IPS DF 6.9 (cell line): ENCODE results near the gene MACROH2A1.

ENCODE experiments used
- DNase-seq: peaks from one replicate; pipeline ENCODE4 v3.0.0-alpha.2; 2013; ENCODE audit warnings: low read depth, low spot score
- H3K27ac ChIP-seq: one replicate; pipeline ENCODE4 v1.5.1; 2013; ENCODE audit warnings: low read length, control low read depth
- H3K27me3 ChIP-seq: 2 replicates; pipeline ENCODE4 v1.6.1; 2013; ENCODE audit warnings: mild to moderate bottlenecking, low read length; ENCODE audit not compliant: control insufficient read depth, insufficient read depth
- H3K36me3 ChIP-seq: 2 replicates; pipeline ENCODE4 v1.6.1; 2013; ENCODE audit warnings: low read length; ENCODE audit not compliant: control insufficient read depth, insufficient read depth
- H3K4me1 ChIP-seq: 2 replicates; pipeline ENCODE4 v1.6.1; 2013; ENCODE audit warnings: low read length; ENCODE audit not compliant: control insufficient read depth, insufficient read depth
- H3K4me3 ChIP-seq: 2 replicates; pipeline ENCODE4 v1.5.1; 2013; ENCODE audit warnings: mild to moderate bottlenecking, low read length
- H3K9me3 ChIP-seq: 2 replicates; pipeline ENCODE4 v1.6.1; 2013; ENCODE audit warnings: low read length, inconsistent platforms; ENCODE audit not compliant: control insufficient read depth, insufficient read depth
- WGBS: extraction: QIAGEN DNeasy Blood & Tissue Kit; methylation state at CpG from one replicate; pipeline ENCODE4 v1.1.7; 2013; ENCODE audit warnings: mixed read lengths, missing lambda C conversion rate; ENCODE audit not compliant: insufficient read length, insufficient coverage; 5-methylcytosine and 5-hydroxymethylcytosine counted together

The MACROH2A1 gene

DNA sequence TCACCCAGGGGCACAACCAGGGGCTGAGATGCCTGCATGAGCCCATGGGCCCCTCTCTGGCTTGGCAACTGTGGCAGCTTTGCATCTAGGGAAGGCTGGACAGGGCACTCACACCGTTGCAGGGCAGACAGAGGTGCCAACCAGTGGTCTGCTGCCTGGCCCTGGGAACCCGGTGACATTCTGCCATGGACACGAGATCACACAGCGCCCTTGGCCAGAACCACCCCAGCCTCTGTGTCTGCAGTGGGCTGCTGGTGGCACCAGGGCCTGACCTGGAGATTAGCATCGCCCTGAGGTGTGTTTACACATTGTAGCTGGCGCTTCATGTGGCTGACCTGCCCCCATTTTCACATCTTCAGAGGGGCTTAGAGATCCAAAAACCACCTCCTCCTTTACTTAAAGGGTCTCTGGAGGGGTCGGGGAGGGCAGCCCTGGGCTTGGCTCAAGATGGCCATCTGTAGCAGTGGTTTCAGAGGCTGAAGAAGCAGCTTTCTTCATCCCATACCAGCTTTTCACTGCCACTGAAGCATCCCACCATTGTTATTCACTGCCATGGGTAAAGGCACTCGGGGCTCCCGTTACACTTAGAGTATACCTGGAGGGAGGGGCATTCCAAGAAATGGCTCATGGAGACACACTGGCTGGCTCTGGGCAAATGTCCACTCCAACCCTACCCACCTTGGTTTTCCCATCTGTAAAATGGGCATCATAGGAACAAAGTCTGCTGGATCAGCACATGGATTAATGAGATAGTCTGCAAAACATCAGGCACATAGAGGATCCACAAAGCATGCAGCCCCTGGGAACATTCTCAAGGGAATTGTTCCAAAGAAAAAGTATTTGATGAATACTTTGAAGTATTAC, 36.7 kb upstream of the MACROH2A1 start:
- whole genome bisulfite sequencing = no CpG with 5 or more reads among the region's 9 CpGs
- H3K9me3 ChIP-seq = no peaks in the 10 kb centered on the region
- no peaks in the 10 kb centered on the region for H3K27me3 ChIP-seq
- H3K4me3 ChIP-seq = no peak overlapping the region
- DNase-seq = no peak
- peaks cover 2% of the 10 kb centered on the region; the same call in 1 of the 2 replicates for H3K4me1 ChIP-seq
- H3K27ac ChIP-seq = no peak overlapping the region
- no peaks in the 10 kb centered on the region for H3K36me3 ChIP-seq

DNA sequence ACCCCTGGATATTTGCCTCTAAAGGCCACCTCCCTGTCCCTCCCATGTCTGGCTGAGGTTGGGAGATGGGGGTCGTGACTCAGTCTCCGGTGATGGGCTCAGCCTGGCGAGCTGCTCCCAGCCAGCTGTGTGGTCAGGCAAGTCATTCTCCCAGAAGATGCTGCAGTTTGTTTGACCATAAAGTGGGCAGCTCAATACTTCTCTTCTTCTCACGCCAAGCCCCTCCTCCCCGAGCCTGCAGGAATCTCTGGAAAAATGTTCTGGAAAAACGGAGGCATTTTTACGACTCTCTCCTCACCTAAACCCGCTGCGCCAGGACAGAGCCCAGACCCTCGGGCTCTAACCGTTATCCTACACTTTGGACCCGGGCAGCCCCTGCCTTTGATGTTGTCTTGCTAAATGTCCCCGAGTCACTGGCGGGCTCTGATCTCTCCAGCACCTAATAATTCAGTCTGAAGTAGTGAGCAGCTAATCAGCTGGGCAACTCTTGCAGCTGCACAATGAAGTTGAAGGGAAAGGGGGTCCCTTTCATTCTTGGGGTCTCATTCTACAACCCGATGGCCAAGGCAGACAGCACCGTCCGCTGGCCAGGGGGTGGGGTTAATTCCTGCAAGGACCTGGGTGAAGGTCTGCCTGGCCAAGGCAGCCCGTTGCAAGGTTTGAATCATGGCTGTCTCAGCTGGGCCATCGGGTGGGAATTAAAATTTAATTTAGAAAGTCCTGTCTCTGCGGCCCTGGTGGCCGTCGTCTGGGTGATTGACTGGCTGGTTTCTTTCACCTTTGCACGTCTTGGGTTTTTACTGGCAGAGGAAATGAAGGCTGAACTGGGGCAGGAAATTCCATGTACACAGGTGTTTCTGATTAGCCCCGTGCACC, 35.8 kb upstream of the MACROH2A1 start:
- H3K4me3 ChIP-seq = no peak overlapping the region
- no CpG with 5 or more reads among the region's 24 CpGs for WGBS
- no peaks in the 10 kb centered on the region for H3K27me3 ChIP-seq
- no peaks in the 10 kb centered on the region for H3K36me3 ChIP-seq
- no peak for DNase-seq
- H3K27ac ChIP-seq = no peak overlapping the region
- H3K4me1 ChIP-seq = peaks cover 2% of the 10 kb centered on the region; the same call in 1 of the 2 replicates
- no peaks in the 10 kb centered on the region for H3K9me3 ChIP-seq

DNA sequence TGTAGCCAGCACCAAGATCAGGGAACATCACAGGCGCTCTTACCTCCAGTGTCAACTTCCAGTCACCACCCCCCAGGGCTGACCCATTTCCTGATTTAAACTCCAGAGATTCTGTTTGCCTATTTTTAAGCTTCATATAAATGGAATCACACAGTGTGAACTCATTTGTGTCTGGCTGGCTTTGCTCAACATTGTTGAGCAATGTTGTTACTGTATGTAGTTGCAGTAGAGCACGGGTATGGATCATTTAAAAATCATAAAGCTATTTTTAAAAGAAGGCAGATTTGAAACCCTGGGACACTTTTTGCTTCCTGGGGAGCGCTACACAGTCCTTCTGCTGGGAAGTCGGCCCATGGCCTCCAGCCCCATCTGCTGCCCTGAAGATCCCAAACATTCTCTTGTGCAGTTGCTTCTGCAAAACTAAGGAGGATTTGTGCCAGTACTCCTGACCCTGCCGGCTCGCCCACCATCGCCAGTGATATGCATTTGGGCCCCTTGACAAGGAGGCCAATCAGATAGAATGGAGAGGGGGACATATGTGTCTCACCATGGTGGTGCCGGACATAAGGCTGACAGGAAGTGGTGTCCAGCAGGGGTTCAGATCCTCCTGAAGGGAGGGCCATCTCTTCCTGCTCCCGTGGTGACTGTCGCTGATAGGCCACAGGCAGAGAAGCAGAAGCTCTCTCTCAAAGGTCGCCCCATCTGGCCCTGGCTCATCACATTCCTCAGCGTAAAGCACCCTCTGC, 34.8 kb upstream of the MACROH2A1 start:
- Histone ChIP-seq H3K27ac (no peak overlapping the region), H3K4me3 (no peak overlapping the region), H3K36me3 (no peaks in the 10 kb centered on the region), H3K4me1 (peaks cover 2% of the 10 kb centered on the region; the same call in 1 of the 2 replicates), H3K9me3 (no peaks in the 10 kb centered on the region), H3K27me3 (no peaks in the 10 kb centered on the region)
- no peak for DNase-seq
- no CpG with 5 or more reads among the region's 12 CpGs for WGBS

DNA sequence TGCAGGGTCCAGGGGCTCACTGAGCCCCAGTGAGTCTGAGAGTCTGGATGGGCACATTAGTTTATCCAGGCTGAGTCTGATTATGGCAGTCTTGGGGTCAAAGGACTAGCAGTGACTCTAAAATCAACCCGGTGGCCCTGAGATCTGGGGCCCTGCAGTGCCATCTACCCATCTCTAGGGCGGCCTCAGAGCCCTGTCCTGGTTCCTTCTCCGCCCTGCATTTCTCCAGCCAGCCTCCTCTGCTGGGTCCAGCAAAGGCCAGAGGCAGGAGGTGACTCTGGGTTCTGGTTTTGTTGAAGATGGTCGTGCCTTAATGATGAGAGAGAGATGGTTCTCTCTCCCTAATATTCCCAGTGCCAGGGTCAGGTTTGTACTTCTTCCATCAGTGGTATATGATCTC, 33.1 kb upstream of the MACROH2A1 start:
- Histone ChIP-seq H3K27me3 (no peaks in the 10 kb centered on the region), H3K9me3 (no peaks in the 10 kb centered on the region; the same call in 1 of the 2 replicates), H3K36me3 (no peaks in the 10 kb centered on the region), H3K4me3 (no peak overlapping the region), H3K27ac (no peak overlapping the region), H3K4me1 (peaks cover 2% of the 10 kb centered on the region; the same call in 1 of the 2 replicates)
- DNase-seq = no peak
- no CpG with 5 or more reads among the region's 4 CpGs for WGBS

DNA sequence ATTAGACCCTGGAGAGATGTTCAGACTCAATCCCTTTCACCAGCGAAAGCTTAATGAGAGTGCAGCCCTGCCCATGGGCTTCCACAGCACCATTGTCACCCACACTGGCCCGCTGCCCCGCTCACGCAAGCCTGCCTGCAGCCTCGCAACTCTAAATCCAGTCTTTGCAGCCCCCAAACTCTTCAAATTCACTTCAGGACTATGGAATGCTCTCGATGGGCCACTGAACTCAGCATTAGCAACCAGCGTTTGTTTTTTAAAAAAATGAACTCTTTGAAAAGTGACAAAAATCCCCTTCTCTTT, 31.1 kb upstream of the MACROH2A1 start:
- Histone ChIP-seq H3K4me3 (no peak overlapping the region), H3K9me3 (no peaks in the 10 kb centered on the region; the same call in 1 of the 2 replicates), H3K27ac (no peak overlapping the region), H3K36me3 (no peaks in the 10 kb centered on the region), H3K4me1 (peaks cover 2% of the 10 kb centered on the region; the same call in 1 of the 2 replicates), H3K27me3 (no peaks in the 10 kb centered on the region)
- no CpG with 5 or more reads among the region's 7 CpGs for WGBS
- DNase-seq = no peak

DNA sequence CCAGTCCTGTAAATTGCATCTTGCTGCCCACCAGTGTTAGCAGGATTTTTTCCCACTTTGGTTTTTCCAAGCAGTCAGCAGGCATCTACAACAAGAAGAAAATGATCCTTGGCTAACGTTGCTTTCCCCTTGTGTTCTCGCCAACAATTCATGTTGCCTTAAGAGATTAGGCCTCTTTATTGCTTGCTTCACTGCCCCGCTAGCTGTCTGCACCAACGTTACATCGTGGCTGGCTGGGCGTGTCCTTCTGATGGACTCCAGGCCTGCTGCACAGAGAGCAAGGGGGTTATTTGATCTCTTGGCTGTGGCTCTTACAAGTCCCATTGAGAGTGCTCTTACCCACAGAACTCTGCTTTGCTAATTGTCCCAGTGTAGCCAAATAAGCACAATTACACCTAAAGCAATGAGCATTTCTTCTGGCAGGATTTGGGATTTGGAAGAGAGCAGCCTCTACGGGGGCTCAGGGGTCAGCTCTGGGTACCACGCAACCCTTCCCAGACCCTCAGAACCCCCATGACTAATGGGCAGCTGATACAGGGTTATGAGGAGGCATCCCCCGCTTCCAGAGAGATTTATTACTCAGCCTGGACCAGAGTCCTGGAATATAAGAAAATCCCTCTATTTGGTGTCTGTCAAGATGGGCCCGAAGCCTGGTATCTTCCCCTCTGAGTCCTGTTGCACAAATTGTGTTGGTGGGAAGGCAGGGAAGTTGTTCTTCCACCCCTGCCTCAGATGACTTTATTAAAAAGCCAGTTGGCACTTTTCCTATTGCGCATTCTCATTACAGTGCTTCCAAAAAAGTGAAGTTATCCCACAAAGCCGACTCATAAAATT, 30.5 kb upstream of the MACROH2A1 start:
- WGBS = no CpG with 5 or more reads among the region's 12 CpGs
- no peaks in the 10 kb centered on the region for H3K36me3 ChIP-seq
- H3K4me1 ChIP-seq = peaks cover 2% of the 10 kb centered on the region; the same call in 1 of the 2 replicates
- no peaks in the 10 kb centered on the region for H3K27me3 ChIP-seq
- no peak for DNase-seq
- H3K4me3 ChIP-seq = no peak overlapping the region
- no peak overlapping the region for H3K27ac ChIP-seq
- no peaks in the 10 kb centered on the region; the same call in 1 of the 2 replicates for H3K9me3 ChIP-seq

DNA sequence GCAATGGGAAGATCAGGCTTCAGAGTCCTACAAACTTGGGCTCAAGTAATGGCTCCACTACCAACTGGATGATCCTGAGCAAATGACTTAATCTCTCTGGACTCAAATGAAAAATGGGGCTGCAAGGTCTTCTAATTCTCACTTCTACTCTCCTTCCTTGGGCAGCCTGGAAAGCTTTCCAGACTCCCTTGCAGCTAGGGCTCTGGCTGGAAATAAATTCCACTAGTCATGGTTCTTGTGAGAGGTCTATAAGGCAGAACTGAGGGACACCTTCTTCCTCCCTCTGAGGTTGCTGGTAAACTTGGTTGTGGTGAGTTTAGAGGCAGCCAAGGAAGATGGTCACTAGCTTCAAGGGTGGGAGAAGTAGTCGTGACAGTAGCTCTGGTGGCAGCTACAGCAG, 29.6 kb upstream of the MACROH2A1 start:
- Histone ChIP-seq H3K9me3 (no peaks in the 10 kb centered on the region; the same call in 1 of the 2 replicates), H3K27me3 (no peaks in the 10 kb centered on the region), H3K27ac (no peak overlapping the region), H3K4me1 (no peaks in the 10 kb centered on the region), H3K36me3 (no peaks in the 10 kb centered on the region), H3K4me3 (no peak overlapping the region)
- no CpG with 5 or more reads among the region's 1 CpG for WGBS
- DNase-seq = no peak

DNA sequence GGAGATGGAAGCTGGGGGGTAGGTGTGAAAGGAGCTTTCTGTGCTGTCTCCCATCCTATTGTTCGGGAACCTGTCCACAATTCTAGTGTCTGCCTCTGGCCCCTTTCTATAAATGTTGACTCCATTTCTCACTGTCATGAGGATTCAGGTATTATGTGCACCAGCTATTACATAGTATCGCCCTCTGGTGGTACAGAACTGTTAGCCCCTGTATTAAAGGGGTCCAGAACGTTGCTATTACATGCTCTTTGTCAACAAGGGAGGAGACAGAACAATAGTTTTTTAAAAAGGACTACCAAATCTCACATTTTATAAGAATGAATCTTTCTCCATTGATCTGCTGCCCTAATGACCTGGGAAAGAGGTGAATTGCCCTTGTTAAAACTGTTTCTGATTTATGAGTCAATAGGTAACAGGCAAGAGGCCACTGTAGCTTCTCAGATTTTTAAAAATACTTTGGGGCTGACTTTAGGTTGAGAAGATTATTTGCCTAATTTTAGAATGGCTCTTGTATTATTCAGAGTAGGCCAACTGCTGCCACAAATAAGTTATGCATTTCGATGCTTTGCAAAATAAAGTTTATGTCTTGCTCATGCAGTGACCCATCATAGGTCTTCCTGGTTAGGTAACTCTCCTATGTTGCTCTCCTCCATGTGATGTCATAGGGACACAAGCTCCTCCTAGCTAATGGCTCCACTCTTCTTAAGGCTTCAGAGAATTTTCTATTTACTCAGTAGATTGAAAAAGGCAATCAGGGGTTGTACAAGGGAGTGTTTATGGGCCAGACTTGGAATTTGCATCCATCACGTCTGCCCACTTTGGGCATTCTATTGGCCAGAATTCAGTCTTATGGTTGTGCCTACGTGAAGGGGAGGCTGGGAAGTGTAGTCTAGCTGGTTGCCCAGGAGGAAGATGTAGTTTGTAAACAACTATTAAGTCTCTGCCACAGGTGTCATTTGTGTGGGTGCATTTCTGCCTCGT, 27.4 kb upstream of the MACROH2A1 start:
- Histone ChIP-seq H3K27me3 (no peaks in the 10 kb centered on the region), H3K27ac (no peak overlapping the region), H3K36me3 (no peaks in the 10 kb centered on the region), H3K4me3 (no peak overlapping the region), H3K9me3 (no peaks in the 10 kb centered on the region; the same call in 1 of the 2 replicates), H3K4me1 (no peaks in the 10 kb centered on the region)
- DNase-seq = no peak
- WGBS = no CpG with 5 or more reads among the region's 7 CpGs

DNA sequence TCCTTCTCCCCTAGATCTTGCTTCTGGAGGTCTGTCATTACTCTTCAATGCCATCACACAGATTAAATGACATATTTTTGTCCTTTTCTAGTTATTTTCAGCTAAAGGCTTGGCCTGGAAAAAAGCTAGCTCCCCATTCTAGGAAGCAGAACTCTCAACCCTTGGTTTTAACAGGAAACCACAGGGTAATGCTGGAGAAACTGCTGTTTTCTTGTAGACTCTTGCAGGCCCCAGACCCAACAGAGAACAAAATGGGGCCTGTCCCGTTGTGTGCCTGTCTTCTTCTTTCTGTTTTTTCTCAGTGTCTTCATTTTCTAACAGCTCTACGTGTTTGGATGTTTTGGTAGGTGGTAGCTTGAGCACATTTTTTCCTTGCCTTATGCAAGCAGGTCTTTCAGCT, 26.6 kb upstream of the MACROH2A1 start:
- no CpG with 5 or more reads among the region's 2 CpGs for WGBS
- Histone ChIP-seq H3K36me3 (no peaks in the 10 kb centered on the region), H3K27ac (no peak overlapping the region), H3K4me1 (no peaks in the 10 kb centered on the region), H3K4me3 (no peak overlapping the region), H3K27me3 (no peaks in the 10 kb centered on the region), H3K9me3 (no peaks in the 10 kb centered on the region; the same call in 1 of the 2 replicates)
- DNase-seq = no peak
